ENCODE measurements around the gene BARX2. TPM values are rescaled to one million over a fixed set of nuclear protein-coding genes. Genes with fewer than 3 reads are reported as not detected.
A peak's percentile ranks its signal among the peaks of the same experiment; 100 is the strongest.

BARX2 gene
- total RNA-seq, 4 donors from 2014 or later, result 1.00 to 9.2 (median 6.3) TPM

GRCh38 chr11:129412494-129412893, 36.8 kb downstream of the BARX2 start:
- no peak overlapping the region for H3K4me3 ChIP-seq
- 53% methylated on average over 4 of the region's 4 CpGs; no CpG with 5 or more reads in 1 of the 2 donors for WGBS, 2 donors (ENCODE audit: low coverage in 1 of 2)
- intact Hi-C loops (cut with DNase I; ENCODE audit: low total_unique reads) (no loop called here), in situ Hi-C loops (cut with MboI; ENCODE audit: low pct_ligation_motif_present in 1 of 4, low pct_unique_long_range_greater_than_20kb in 1 of 4, low sequenced_read_pairs in 3 of 4) (no loop called here)
- H3K9me3 ChIP-seq, result no peaks in the 10 kb centered on the region
- H3K27ac ChIP-seq, result no peak overlapping the region
- H3K27me3 ChIP-seq, result no peaks in the 10 kb centered on the region
- peak; percentile 36 for DNase-seq
- H3K4me1 ChIP-seq, result peaks cover 5 to 46% (median 22%) of the 10 kb centered on the region in 4 donors
- TF ChIP-seq, protein P1, sequence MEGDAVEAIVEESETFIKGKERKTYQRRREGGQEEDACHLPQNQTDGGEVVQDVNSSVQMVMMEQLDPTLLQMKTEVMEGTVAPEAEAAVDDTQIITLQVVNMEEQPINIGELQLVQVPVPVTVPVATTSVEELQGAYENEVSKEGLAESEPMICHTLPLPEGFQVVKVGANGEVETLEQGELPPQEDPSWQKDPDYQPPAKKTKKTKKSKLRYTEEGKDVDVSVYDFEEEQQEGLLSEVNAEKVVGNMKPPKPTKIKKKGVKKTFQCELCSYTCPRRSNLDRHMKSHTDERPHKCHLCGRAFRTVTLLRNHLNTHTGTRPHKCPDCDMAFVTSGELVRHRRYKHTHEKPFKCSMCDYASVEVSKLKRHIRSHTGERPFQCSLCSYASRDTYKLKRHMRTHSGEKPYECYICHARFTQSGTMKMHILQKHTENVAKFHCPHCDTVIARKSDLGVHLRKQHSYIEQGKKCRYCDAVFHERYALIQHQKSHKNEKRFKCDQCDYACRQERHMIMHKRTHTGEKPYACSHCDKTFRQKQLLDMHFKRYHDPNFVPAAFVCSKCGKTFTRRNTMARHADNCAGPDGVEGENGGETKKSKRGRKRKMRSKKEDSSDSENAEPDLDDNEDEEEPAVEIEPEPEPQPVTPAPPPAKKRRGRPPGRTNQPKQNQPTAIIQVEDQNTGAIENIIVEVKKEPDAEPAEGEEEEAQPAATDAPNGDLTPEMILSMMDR (IDR thresholded peaks at IDR 0.05), result no peak
- TF ChIP-seq EP300 (IDR thresholded peaks at IDR 0.05; ENCODE audit: low read depth) (no peak), POLR2A (IDR thresholded peaks at IDR 0.05) (no peak), POLR2AphosphoS5 (IDR thresholded peaks at IDR 0.05) (no peak)
- no peaks in the 10 kb centered on the region for H3K36me3 ChIP-seq

GRCh38 chr11:129414144-129414872, 38.7 kb downstream of the BARX2 start:
- WGBS, 2 donors (ENCODE audit: low coverage in 1 of 2), result 52 to 59% methylated on average over 5 of the region's 5 CpGs
- TF ChIP-seq POLR2A (IDR thresholded peaks at IDR 0.05), result no peak
- TF ChIP-seq EP300 (IDR thresholded peaks at IDR 0.05; ENCODE audit: low read depth), result no peak
- TF ChIP-seq POLR2AphosphoS5 (IDR thresholded peaks at IDR 0.05), result peak in 1 of 3 donors; percentile 35
- TF ChIP-seq, protein P1 (IDR thresholded peaks at IDR 0.05), result peak in 2 of 5 experiments; percentile 17 to 24
- DNase-seq, result no peak
- no peaks in the 10 kb centered on the region for H3K27me3 ChIP-seq
- intact Hi-C loops (cut with DNase I; ENCODE audit: low total_unique reads), result no loop called here
- peaks cover 5 to 61% (median 30%) of the 10 kb centered on the region in 4 donors for H3K4me1 ChIP-seq
- no peak overlapping the region for H3K4me3 ChIP-seq
- in situ Hi-C loops (cut with MboI; ENCODE audit: low pct_ligation_motif_present in 1 of 4, low pct_unique_long_range_greater_than_20kb in 1 of 4, low sequenced_read_pairs in 3 of 4), result no loop called here
- H3K9me3 ChIP-seq, result no peaks in the 10 kb centered on the region
- peak overlapping the region; percentile 69 to 78 (median 72) for H3K27ac ChIP-seq
- no peaks in the 10 kb centered on the region for H3K36me3 ChIP-seq

GRCh38 chr11:129416080-129416820, 40.6 kb downstream of the BARX2 start:
- H3K36me3 ChIP-seq, result no peaks in the 10 kb centered on the region
- H3K4me1 ChIP-seq, result peaks cover 5 to 64% (median 30%) of the 10 kb centered on the region in 4 donors
- WGBS, 2 donors (ENCODE audit: low coverage in 1 of 2), result 69 to 70% methylated on average over 3 to 7 of the region's 7 CpGs
- peak; percentile 19 for DNase-seq
- H3K27me3 ChIP-seq, result no peaks in the 10 kb centered on the region
- intact Hi-C loops (cut with DNase I; ENCODE audit: low total_unique reads), result no loop called here
- no peak overlapping the region for H3K4me3 ChIP-seq
- H3K27ac ChIP-seq, result peak overlapping the region; percentile 69 to 78 (median 71)
- TF ChIP-seq, protein P1 (IDR thresholded peaks at IDR 0.05), result no peak
- TF ChIP-seq EP300 (IDR thresholded peaks at IDR 0.05; ENCODE audit: low read depth) (no peak), POLR2A (IDR thresholded peaks at IDR 0.05) (no peak), POLR2AphosphoS5 (IDR thresholded peaks at IDR 0.05) (no peak)
- in situ Hi-C loops (cut with MboI; ENCODE audit: low pct_ligation_motif_present in 1 of 4, low pct_unique_long_range_greater_than_20kb in 1 of 4, low sequenced_read_pairs in 3 of 4), result no loop called here
- H3K9me3 ChIP-seq, result no peaks in the 10 kb centered on the region

DNA sequence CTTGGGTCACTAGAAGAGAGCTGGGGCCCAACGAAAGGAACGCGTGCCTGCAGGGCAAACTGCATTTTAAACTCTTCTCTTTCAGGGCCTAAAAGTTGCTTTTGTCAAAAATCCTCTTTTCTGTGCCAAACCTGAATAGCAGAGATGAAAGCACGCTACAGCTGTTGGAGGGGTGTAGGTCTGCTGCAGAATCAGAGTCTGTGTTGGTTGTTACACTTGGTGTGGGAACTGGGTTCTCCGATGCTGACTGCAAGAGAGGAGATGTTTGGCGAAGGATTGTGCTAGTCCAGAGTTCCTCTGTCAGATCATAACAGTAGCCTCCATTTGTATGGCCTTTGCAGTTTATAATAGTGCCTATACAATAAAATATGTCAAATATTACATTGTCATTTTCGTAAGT, 41.8 kb downstream of the BARX2 start:
- H3K27me3 ChIP-seq, result no peaks in the 10 kb centered on the region
- no peak overlapping the region for H3K4me3 ChIP-seq
- 42 to 71% methylated on average over 4 to 7 of the region's 7 CpGs for WGBS, 2 donors (ENCODE audit: low coverage in 1 of 2)
- in situ Hi-C loops (cut with MboI; ENCODE audit: low pct_ligation_motif_present in 1 of 4, low pct_unique_long_range_greater_than_20kb in 1 of 4, low sequenced_read_pairs in 3 of 4) (no loop called here), intact Hi-C loops (cut with DNase I; ENCODE audit: low total_unique reads) (no loop called here)
- no peaks in the 10 kb centered on the region for H3K9me3 ChIP-seq
- TF ChIP-seq POLR2AphosphoS5 (IDR thresholded peaks at IDR 0.05), result no peak
- TF ChIP-seq, protein P1 (IDR thresholded peaks at IDR 0.05), result no peak
- TF ChIP-seq POLR2A (IDR thresholded peaks at IDR 0.05), result no peak
- no peak for TF ChIP-seq EP300 (IDR thresholded peaks at IDR 0.05; ENCODE audit: low read depth)
- no peak for DNase-seq
- H3K27ac ChIP-seq, result peak overlapping the region; percentile 69 to 74 (median 71)
- H3K4me1 ChIP-seq, result peaks cover 5 to 64% (median 30%) of the 10 kb centered on the region in 4 donors
- no peaks in the 10 kb centered on the region for H3K36me3 ChIP-seq
